Measurements from ENCODE around the gene PLCL1. TPM values are rescaled to one million over a fixed set of nuclear protein-coding genes. Genes with fewer than 3 reads are reported as not detected.

PLCL1 gene
- total RNA-seq, 1 donor from 2014 or later = 12.5 TPM

DNA sequence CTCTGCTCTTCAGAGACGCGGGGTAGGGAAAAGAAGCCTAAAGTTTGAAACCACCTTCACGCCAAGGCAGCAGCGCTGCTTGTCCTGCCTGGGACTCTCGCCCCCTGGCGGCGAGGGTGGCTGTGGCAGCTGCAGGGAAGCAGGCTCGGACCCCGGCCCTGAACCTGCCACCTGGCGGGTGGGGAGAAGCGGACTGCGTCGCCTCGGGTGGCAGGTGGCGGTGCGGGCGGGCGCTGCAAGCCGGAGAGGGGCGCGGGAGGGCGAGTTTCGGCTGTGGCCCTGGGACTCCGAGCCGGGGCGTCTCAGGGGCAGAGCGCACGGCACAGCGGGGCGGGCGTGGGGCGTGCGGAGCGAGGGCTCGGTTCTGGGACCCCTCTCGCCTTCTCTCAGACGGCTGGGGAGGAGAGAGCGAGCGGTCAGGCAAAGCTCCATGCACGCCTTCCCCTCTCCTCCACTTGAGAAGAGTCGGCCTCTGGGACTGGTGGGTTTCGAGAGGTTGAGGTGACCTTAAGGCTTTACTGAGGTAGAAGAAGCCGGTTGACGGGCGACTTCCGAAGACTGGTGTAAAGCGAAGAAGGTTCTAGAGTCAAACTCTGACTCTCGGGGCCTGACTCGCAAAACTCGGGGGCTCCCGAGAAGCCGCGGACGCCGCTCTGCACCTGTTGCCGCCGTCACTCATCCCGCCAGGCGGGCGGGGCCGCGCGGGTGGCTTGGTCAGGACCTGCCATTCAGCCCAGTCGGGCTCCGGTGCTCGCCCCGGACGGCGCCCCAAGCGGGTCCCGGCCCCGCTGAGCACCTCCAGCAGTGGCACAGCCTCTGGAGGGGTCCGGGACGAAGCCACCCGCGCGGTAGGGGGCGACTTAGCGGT is 18.1 kb upstream of the PLCL1 start:
- Histone ChIP-seq H3K36me3 (ENCODE audit: control insufficient read depth in 3 of 3, insufficient read depth in 3 of 3, low read length in 3 of 3) (no peaks in the 10 kb centered on the region), H3K4me1 (ENCODE audit: control insufficient read depth in 3 of 3, insufficient read depth in 3 of 3, low read length in 3 of 3) (peaks cover 0 to 7% (median 5%) of the 10 kb centered on the region in 3 donors), H3K27ac (ENCODE audit: low read depth, low read length) (peak overlapping the region; percentile 97), H3K4me3 (ENCODE audit: low read length in 3 of 3) (peak overlapping the region; percentile 75 to 85 (median 84)), H3K27me3 (ENCODE audit: control insufficient read depth in 3 of 3, insufficient read depth in 3 of 3, low read length in 3 of 3) (peaks cover 5 to 11% (median 7%) of the 10 kb centered on the region in 3 donors), H3K9me3 (ENCODE audit: control insufficient read depth in 3 of 3, low read length in 3 of 3) (no peaks in the 10 kb centered on the region), H3K9ac (ENCODE audit: low read depth in 1 of 3, low read length in 3 of 3) (peak overlapping the region; percentile 76 to 98 (median 94))

DNA sequence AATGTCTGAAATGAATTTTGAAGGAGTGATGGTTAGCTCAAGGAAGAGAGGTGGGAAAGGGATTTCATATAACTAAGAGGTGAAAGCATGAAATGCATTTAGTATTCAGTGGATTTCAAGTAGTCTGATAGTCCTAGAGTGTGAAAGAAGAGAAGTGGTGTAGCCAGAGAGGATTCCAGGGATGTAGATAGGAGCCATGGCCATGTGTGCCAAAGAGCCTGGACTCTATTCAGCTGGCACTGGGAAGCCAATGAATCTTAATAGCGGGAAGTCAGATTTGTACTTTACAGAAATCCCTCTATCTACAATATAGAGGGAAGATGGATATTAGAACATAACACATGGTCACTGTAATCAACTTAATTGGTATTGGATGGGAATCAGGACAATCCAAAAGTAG is 10.9 kb upstream of the PLCL1 start:
- Histone ChIP-seq H3K9ac (ENCODE audit: low read depth in 1 of 3, low read length in 3 of 3) (no peak overlapping the region), H3K36me3 (ENCODE audit: control insufficient read depth in 3 of 3, insufficient read depth in 3 of 3, low read length in 3 of 3) (no peaks in the 10 kb centered on the region), H3K9me3 (ENCODE audit: control insufficient read depth in 3 of 3, low read length in 3 of 3) (no peaks in the 10 kb centered on the region), H3K27me3 (ENCODE audit: control insufficient read depth in 3 of 3, insufficient read depth in 3 of 3, low read length in 3 of 3) (no peaks in the 10 kb centered on the region), H3K4me1 (ENCODE audit: control insufficient read depth in 3 of 3, insufficient read depth in 3 of 3, low read length in 3 of 3) (peaks cover 0 to 5% (median 0%) of the 10 kb centered on the region in 3 donors), H3K4me3 (ENCODE audit: low read length in 3 of 3) (no peak overlapping the region), H3K27ac (ENCODE audit: low read depth, low read length) (no peak overlapping the region)

- Histone ChIP-seq H3K36me3 (ENCODE audit: control insufficient read depth in 3 of 3, insufficient read depth in 3 of 3, low read length in 3 of 3) (no peaks in the 10 kb centered on the region), H3K4me3 (ENCODE audit: low read length in 3 of 3) (no peak overlapping the region), H3K4me1 (ENCODE audit: control insufficient read depth in 3 of 3, insufficient read depth in 3 of 3, low read length in 3 of 3) (peaks cover 3 to 8% (median 8%) of the 10 kb centered on the region in 3 donors), H3K27me3 (ENCODE audit: control insufficient read depth in 3 of 3, insufficient read depth in 3 of 3, low read length in 3 of 3) (no peaks in the 10 kb centered on the region), H3K9ac (ENCODE audit: low read depth in 1 of 3, low read length in 3 of 3) (no peak overlapping the region), H3K9me3 (ENCODE audit: control insufficient read depth in 3 of 3, low read length in 3 of 3) (no peaks in the 10 kb centered on the region), H3K27ac (ENCODE audit: low read depth, low read length) (no peak overlapping the region)
Observed at GRCh38 chr2:197795277-197795676, 9.1 kb upstream of the PLCL1 start.

DNA sequence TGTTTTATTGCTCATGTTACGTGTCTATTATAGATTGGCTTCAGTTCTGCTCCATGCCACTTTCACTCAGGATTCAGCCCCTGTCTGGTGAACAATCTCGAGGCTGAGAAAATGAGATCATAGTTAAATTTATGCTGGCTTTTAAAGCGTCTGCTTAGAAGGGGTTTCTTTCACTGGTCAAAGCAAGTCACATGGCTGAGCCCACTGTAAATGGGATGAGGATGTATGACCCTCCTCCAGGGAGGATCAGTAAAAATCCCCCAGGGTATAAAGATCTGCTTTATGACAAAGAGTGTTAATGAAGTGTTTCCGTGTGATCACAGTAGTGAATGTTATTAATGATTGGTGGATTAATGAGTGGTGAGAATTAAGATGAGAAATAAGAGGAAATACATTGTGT is 6.2 kb upstream of the PLCL1 start:
- Histone ChIP-seq H3K36me3 (ENCODE audit: control insufficient read depth in 3 of 3, insufficient read depth in 3 of 3, low read length in 3 of 3) (no peaks in the 10 kb centered on the region), H3K4me1 (ENCODE audit: control insufficient read depth in 3 of 3, insufficient read depth in 3 of 3, low read length in 3 of 3) (peaks cover 3 to 23% (median 13%) of the 10 kb centered on the region in 3 donors), H3K9me3 (ENCODE audit: control insufficient read depth in 3 of 3, low read length in 3 of 3) (no peaks in the 10 kb centered on the region), H3K27me3 (ENCODE audit: control insufficient read depth in 3 of 3, insufficient read depth in 3 of 3, low read length in 3 of 3) (peaks cover 0 to 4% (median 0%) of the 10 kb centered on the region in 3 donors), H3K27ac (ENCODE audit: low read depth, low read length) (peak overlapping the region; percentile 0), H3K4me3 (ENCODE audit: low read length in 3 of 3) (no peak overlapping the region), H3K9ac (ENCODE audit: low read depth in 1 of 3, low read length in 3 of 3) (peak overlapping the region in 1 of 3 donors; percentile 50)

GRCh38 chr2:197799068-197799467 is 5.3 kb upstream of the PLCL1 start:
- H3K27me3 ChIP-seq (ENCODE audit: control insufficient read depth in 3 of 3, insufficient read depth in 3 of 3, low read length in 3 of 3) = peaks cover 0 to 4% (median 0%) of the 10 kb centered on the region in 3 donors
- H3K4me1 ChIP-seq (ENCODE audit: control insufficient read depth in 3 of 3, insufficient read depth in 3 of 3, low read length in 3 of 3) = peaks cover 7 to 25% (median 18%) of the 10 kb centered on the region in 3 donors
- no peaks in the 10 kb centered on the region for H3K9me3 ChIP-seq (ENCODE audit: control insufficient read depth in 3 of 3, low read length in 3 of 3)
- H3K27ac ChIP-seq (ENCODE audit: low read depth, low read length) = peak overlapping the region; percentile 52
- no peaks in the 10 kb centered on the region for H3K36me3 ChIP-seq (ENCODE audit: control insufficient read depth in 3 of 3, insufficient read depth in 3 of 3, low read length in 3 of 3)
- no peak overlapping the region for H3K4me3 ChIP-seq (ENCODE audit: low read length in 3 of 3)
- peak overlapping the region in 1 of 3 donors; percentile 35 for H3K9ac ChIP-seq (ENCODE audit: low read depth in 1 of 3, low read length in 3 of 3)

GRCh38 chr2:197800091-197800490 is 4.3 kb upstream of the PLCL1 start:
- peaks cover 7 to 26% (median 20%) of the 10 kb centered on the region in 3 donors for H3K4me1 ChIP-seq (ENCODE audit: control insufficient read depth in 3 of 3, insufficient read depth in 3 of 3, low read length in 3 of 3)

DNA sequence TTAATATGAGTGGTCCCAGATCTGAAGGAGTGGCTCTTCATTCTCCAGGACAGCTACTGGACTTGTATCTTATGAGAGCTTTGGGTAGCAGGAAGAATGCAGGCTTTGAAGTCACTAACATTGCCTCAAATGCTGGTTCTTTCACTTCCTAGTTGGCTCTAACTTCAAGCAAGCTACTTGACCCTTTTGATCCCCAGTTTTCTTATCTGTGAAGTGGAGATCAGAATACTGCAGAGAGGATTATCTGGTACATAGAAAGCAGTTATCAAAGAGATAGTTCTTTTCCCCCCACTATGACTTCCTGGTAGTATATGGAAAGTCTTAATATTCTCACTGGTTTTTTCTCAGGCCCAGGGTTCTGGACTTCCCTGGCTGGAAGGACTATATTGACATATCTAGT is 3.4 kb upstream of the PLCL1 start:
- Histone ChIP-seq H3K4me1 (ENCODE audit: control insufficient read depth in 3 of 3, insufficient read depth in 3 of 3, low read length in 3 of 3) (peaks cover 7 to 34% (median 28%) of the 10 kb centered on the region in 3 donors), H3K27me3 (ENCODE audit: control insufficient read depth in 3 of 3, insufficient read depth in 3 of 3, low read length in 3 of 3) (peaks cover 0 to 4% (median 0%) of the 10 kb centered on the region in 3 donors), H3K36me3 (ENCODE audit: control insufficient read depth in 3 of 3, insufficient read depth in 3 of 3, low read length in 3 of 3) (no peaks in the 10 kb centered on the region), H3K9me3 (ENCODE audit: control insufficient read depth in 3 of 3, low read length in 3 of 3) (no peaks in the 10 kb centered on the region), H3K27ac (ENCODE audit: low read depth, low read length) (peak overlapping the region; percentile 37), H3K4me3 (ENCODE audit: low read length in 3 of 3) (no peak overlapping the region), H3K9ac (ENCODE audit: low read depth in 1 of 3, low read length in 3 of 3) (no peak overlapping the region)

More at GRCh38 chr2:197800091-197800490, 4.3 kb upstream of the PLCL1 start:
- Histone ChIP-seq H3K9me3 (ENCODE audit: control insufficient read depth in 3 of 3, low read length in 3 of 3) (no peaks in the 10 kb centered on the region), H3K36me3 (ENCODE audit: control insufficient read depth in 3 of 3, insufficient read depth in 3 of 3, low read length in 3 of 3) (no peaks in the 10 kb centered on the region), H3K27me3 (ENCODE audit: control insufficient read depth in 3 of 3, insufficient read depth in 3 of 3, low read length in 3 of 3) (peaks cover 0 to 4% (median 0%) of the 10 kb centered on the region in 3 donors), H3K27ac (ENCODE audit: low read depth, low read length) (peak overlapping the region; percentile 52), H3K9ac (ENCODE audit: low read depth in 1 of 3, low read length in 3 of 3) (peak overlapping the region in 2 of 3 donors; percentile 41 to 60), H3K4me3 (ENCODE audit: low read length in 3 of 3) (no peak overlapping the region)

GRCh38 chr2:197803033-197803444 is 1.4 kb upstream of the PLCL1 start:
- peaks cover 7 to 35% (median 35%) of the 10 kb centered on the region in 3 donors for H3K4me1 ChIP-seq (ENCODE audit: control insufficient read depth in 3 of 3, insufficient read depth in 3 of 3, low read length in 3 of 3)
- H3K36me3 ChIP-seq (ENCODE audit: control insufficient read depth in 3 of 3, insufficient read depth in 3 of 3, low read length in 3 of 3) = no peaks in the 10 kb centered on the region
- H3K4me3 ChIP-seq (ENCODE audit: low read length in 3 of 3) = peak overlapping the region; percentile 22 to 38 (median 33)
- H3K27me3 ChIP-seq (ENCODE audit: control insufficient read depth in 3 of 3, insufficient read depth in 3 of 3, low read length in 3 of 3) = peaks cover 0 to 4% (median 0%) of the 10 kb centered on the region in 3 donors
- no peaks in the 10 kb centered on the region for H3K9me3 ChIP-seq (ENCODE audit: control insufficient read depth in 3 of 3, low read length in 3 of 3)
- peak overlapping the region in 1 of 3 donors; percentile 16 for H3K9ac ChIP-seq (ENCODE audit: low read depth in 1 of 3, low read length in 3 of 3)
- no peak overlapping the region for H3K27ac ChIP-seq (ENCODE audit: low read depth, low read length)

DNA sequence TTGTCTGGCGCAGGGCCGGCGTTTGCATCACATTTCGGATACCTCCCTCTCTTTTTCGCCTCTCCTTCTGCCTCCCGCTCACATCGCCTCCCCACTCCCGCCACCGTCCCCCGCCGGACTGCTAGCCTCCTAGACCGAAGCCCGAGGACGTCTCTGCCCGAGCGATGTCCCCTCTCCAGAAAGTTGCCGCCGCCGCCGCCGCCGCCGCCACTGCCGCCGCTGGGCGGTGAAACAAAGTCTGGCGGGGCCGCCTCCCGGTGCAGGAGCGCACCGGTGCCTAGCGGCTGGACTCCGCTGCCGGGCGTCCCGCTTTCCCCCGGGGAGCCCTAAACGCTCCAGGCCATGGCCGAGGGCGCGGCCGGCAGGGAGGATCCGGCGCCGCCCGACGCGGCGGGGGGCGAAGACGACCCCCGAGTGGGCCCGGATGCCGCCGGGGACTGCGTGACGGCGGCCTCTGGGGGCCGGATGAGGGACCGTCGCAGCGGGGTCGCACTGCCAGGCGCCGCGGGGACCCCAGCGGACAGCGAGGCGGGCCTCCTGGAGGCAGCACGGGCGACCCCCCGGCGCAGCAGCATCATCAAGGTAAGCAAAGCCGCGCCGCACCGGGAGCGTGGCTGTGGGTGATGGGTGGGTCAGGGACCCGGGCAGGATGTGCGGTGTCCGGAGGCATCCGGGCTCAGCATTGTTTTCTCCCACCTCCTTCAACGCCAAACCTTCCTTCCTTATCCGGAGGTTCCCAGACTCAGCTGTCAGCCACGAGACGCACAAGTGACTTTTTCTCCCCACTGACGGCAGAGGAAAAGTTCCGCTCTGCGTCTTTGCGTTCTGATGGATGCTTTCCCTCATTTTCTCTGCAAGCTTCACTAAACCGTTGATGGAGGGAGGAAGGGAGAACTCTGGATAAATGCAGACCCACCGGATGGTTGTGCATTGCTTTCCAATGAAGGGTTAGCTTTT is 643 bp downstream of the PLCL1 start:
- Histone ChIP-seq H3K4me3 (ENCODE audit: low read length in 3 of 3) (peak overlapping the region; percentile 79 to 93 (median 92)), H3K9ac (ENCODE audit: low read depth in 1 of 3, low read length in 3 of 3) (peak overlapping the region; percentile 80 to 82 (median 81)), H3K9me3 (ENCODE audit: control insufficient read depth in 3 of 3, low read length in 3 of 3) (no peaks in the 10 kb centered on the region), H3K27me3 (ENCODE audit: control insufficient read depth in 3 of 3, insufficient read depth in 3 of 3, low read length in 3 of 3) (peaks cover 0 to 4% (median 0%) of the 10 kb centered on the region in 3 donors), H3K27ac (ENCODE audit: low read depth, low read length) (peak overlapping the region; percentile 77), H3K4me1 (ENCODE audit: control insufficient read depth in 3 of 3, insufficient read depth in 3 of 3, low read length in 3 of 3) (peaks cover 8 to 43% (median 35%) of the 10 kb centered on the region in 3 donors), H3K36me3 (ENCODE audit: control insufficient read depth in 3 of 3, insufficient read depth in 3 of 3, low read length in 3 of 3) (no peaks in the 10 kb centered on the region)
